Endothelial cell of umbilical vein (primary cell): ENCODE data around the gene DLG5. TPM values are rescaled to one million over a fixed set of nuclear protein-coding genes. Genes with fewer than 3 reads are reported as not detected.

Experiments used
- BruUV-seq: library from RNA; stranded (reverse); fragments of 400-500 nt; replicated peaks from 2 replicates; lab custom pipeline; 2021; lab: Mats Ljungman, UMichigan
- CTCF ChIA-PET: fragments of 300-600, 350-600 bp; sonication (Branson Sonifier 250); formaldehyde crosslinking; loops from one replicate; lab custom pipeline; 2021; ENCODE audit warnings: antibody characterized with exemption, inconsistent platforms; lab: Charles Lee
- POLR2A ChIA-PET: fragments of 300-600, 350-600 bp; sonication (Branson Sonifier 250); formaldehyde crosslinking; loops from one replicate; lab custom pipeline; 2021; ENCODE audit warnings: antibody characterized with exemption, inconsistent platforms; lab: Charles Lee
- DNase-seq: peaks from one replicate; pipeline ENCODE4 v3.0.0-alpha.2; 2011; ENCODE audit warnings: low read depth, low spot score
- FAIRE-seq: peaks from 2 replicates; lab custom pipeline; 2011; peaks lifted over from hg19 to GRCh38; lab: Jason Lieb, UNC
- H2AFZ ChIP-seq: 2 replicates; pipeline ENCODE4 v1.6.0; 2012; ENCODE audit warnings: low read depth, low read length, control low read depth, inconsistent platforms
- H3K27ac ChIP-seq: 2 replicates; pipeline ENCODE4 v1.5.1; 2011; ENCODE audit warnings: low read depth, mild to moderate bottlenecking, control low read depth, low read length, moderate library complexity; ENCODE audit not compliant: insufficient read depth
- H3K27me3 ChIP-seq, 2 experiments: 2 replicates each; pipeline versions ENCODE4 v1.6.0 to v1.6.1; 2011; ENCODE audit warnings: low read length in 2 of 2, mixed read lengths in 1 of 2; ENCODE audit not compliant: control insufficient read depth in 2 of 2, insufficient read depth in 2 of 2
- H3K36me3 ChIP-seq, 2 experiments: 2 replicates in 1 of 2; 3 replicates in 1 of 2; pipeline ENCODE4 v1.5.1; 2011; ENCODE audit warnings: low read length in 2 of 2, mild to moderate bottlenecking in 1 of 2, moderate library complexity in 1 of 2; ENCODE audit not compliant: control insufficient read depth in 2 of 2, insufficient read depth in 2 of 2; ENCODE audit errors: extremely low read depth in 1 of 2
- H3K4me1 ChIP-seq: 3 replicates; pipeline ENCODE4 v1.5.1; 2011; ENCODE audit warnings: mild to moderate bottlenecking, low read length; ENCODE audit not compliant: control insufficient read depth, insufficient read depth; ENCODE audit errors: extremely low read depth
- H3K4me2 ChIP-seq: 2 replicates; pipeline ENCODE4 v1.6.1; 2011; ENCODE audit warnings: low read length, control low read depth, mixed read lengths; ENCODE audit not compliant: insufficient read depth
- H3K4me3 ChIP-seq, 3 experiments: fragments of 200-600 bp in 1 of 3; sonication (generic), shearing (Covaris generic) in 1 of 3; replicated peaks in 1 of 3; 2 replicates each; pipeline ENCODE4 v1.5.1; 2011 to 2016; ENCODE audit warnings: control low read depth in 3 of 3, low read length in 3 of 3, mild to moderate bottlenecking in 2 of 3, inconsistent platforms in 1 of 3, low read depth in 1 of 3, moderate library complexity in 1 of 3; ENCODE audit not compliant: insufficient read depth in 1 of 3
- H3K79me2 ChIP-seq: 2 replicates; pipeline ENCODE4 v1.6.0; 2012; ENCODE audit warnings: low read length, inconsistent platforms; ENCODE audit not compliant: control insufficient read depth, insufficient read depth
- H3K9ac ChIP-seq: replicated peaks from 2 replicates; pipeline ENCODE3; 2011; ENCODE audit warnings: low read length, control low read depth; ENCODE audit not compliant: insufficient read depth; ENCODE audit errors: extremely low read depth
- H3K9me1 ChIP-seq: replicated peaks from 3 replicates; pipeline ENCODE4 v1.6.0; 2011; ENCODE audit warnings: mild to moderate bottlenecking, low read length; ENCODE audit not compliant: control insufficient read depth, insufficient read depth; ENCODE audit errors: extremely low read depth
- H3K9me3 ChIP-seq: replicated peaks from 2 replicates; pipeline ENCODE4 v1.5.1; 2012; ENCODE audit warnings: low read length, inconsistent platforms; ENCODE audit not compliant: control insufficient read depth, insufficient read depth
- H4K20me1 ChIP-seq: replicated peaks from 2 replicates; pipeline ENCODE3; 2011; ENCODE audit warnings: mild to moderate bottlenecking, low read length; ENCODE audit not compliant: control insufficient read depth, insufficient read depth; ENCODE audit errors: extremely low read depth
- CTCF ChIP-seq, 2 donors: IDR thresholded peaks; 1 replicate in 1 of 2; 2 replicates in 1 of 2; pipeline ENCODE4 v1.5.1; 2011; ENCODE audit warnings: low read length in 2 of 2, mild to moderate bottlenecking in 2 of 2, moderate library complexity in 2 of 2, control low read depth in 1 of 2, inconsistent platforms in 1 of 2, low read depth in 1 of 2; ENCODE audit not compliant: insufficient read depth in 1 of 2; ENCODE audit errors: extremely low read depth in 1 of 2
- EZH2 ChIP-seq: IDR thresholded peaks from 2 replicates; pipeline ENCODE4 v1.6.1; 2012; ENCODE audit warnings: borderline replicate concordance, low read depth, mild to moderate bottlenecking, moderate library complexity, low read length, inconsistent platforms; ENCODE audit not compliant: severe bottlenecking
- FOS ChIP-seq: IDR thresholded peaks from 2 replicates; pipeline ENCODE4 v1.6.1; 2011; ENCODE audit warnings: mild to moderate bottlenecking, low read length, moderate library complexity, borderline replicate concordance; ENCODE audit not compliant: insufficient read depth
- GATA2 ChIP-seq: IDR thresholded peaks from 2 replicates; pipeline ENCODE4 v1.7.0; 2011; ENCODE audit warnings: low read depth, mild to moderate bottlenecking, moderate library complexity, mixed read lengths, low read length; ENCODE audit not compliant: insufficient read length, insufficient read depth
- JUN ChIP-seq: IDR thresholded peaks from 2 replicates; pipeline ENCODE4 v1.6.1; 2011; ENCODE audit warnings: borderline replicate concordance, low read depth; ENCODE audit not compliant: insufficient read length, insufficient read depth
- MAX ChIP-seq: IDR thresholded peaks from 2 replicates; pipeline ENCODE4 v1.6.1; 2011; ENCODE audit not compliant: insufficient read depth, insufficient read length
- MYC ChIP-seq: IDR thresholded peaks from one replicate; pipeline ENCODE4 v1.6.1; 2011; ENCODE audit warnings: mild to moderate bottlenecking, low read depth, low read length
- POLR2A ChIP-seq: IDR thresholded peaks from 2 replicates; pipeline ENCODE4 v1.6.1; 2012; ENCODE audit warnings: low read depth, mild to moderate bottlenecking, control low read depth, low read length
- POLR2AphosphoS5 ChIP-seq: IDR thresholded peaks from 2 replicates; pipeline ENCODE4 v1.6.1; 2012; ENCODE audit warnings: low read depth, mild to moderate bottlenecking, control low read depth, low read length, moderate library complexity; ENCODE audit not compliant: insufficient read depth
- dilution Hi-C: fragments of 300-500 bp; cut with MboI; formaldehyde crosslinking; loops from one replicate; pipeline ENCODE4 v1.15.0; 2019; ENCODE audit warnings: low sequenced_read_pairs; ENCODE audit not compliant: extremely low pct_ligation_motif_present
- intact Hi-C: fragments of 100-400 bp; cut with micrococcal nuclease; formaldehyde crosslinking; loops from one replicate; pipeline ENCODE4 v1.10.0; 2022
- polyA plus RNA-seq, 4 experiments: library from polyadenylated mRNA; depleted of rRNA in 3 of 4; stranded (reverse) in 3 of 4; unstranded in 1 of 4; fragments of >200 nt; gene quantifications; 2 replicates each; pipeline versions ENCODE4 v1.2.1 to v1.2.3, GENCODE V29; 2011 to 2012; ENCODE audit warnings: missing spikeins in 1 of 4
- total RNA-seq: library from RNA; stranded (reverse); gene quantifications from 2 replicates; pipeline ENCODE4 v1.2.3, GENCODE V29; 2021

DLG5 gene
- total and polyA plus RNA-seq, 2 donors (not counting 3 experiments of a cell fraction or from before 2014, with no cell fraction given) = 12.3 to 24.9 TPM

DNA sequence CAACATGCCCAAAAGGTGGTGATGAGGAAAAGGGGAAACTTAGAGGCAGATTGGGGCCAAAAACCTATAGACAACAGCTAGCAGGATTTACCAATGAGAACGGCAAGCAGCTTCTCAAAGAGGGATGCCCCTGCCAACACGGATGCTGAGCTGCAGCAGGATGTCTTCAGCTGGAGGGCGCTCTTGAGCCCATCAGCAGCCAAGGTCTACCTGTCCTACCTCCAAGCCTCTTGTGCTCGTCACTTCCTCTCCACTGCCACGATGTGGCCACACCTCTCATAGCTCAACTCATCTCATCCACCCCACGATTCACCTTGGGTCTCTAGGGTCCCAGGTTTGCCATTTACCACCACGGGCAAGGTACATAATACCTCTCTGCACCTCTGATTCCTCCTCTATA lies 36.5 kb downstream of the DLG5 start:
- H3K9me1 ChIP-seq = no peaks in the 10 kb centered on the region
- H3K27me3 ChIP-seq = no peaks in the 10 kb centered on the region
- FAIRE-seq = no peak
- H3K9ac ChIP-seq = no peak overlapping the region
- dilution Hi-C loops (no loop called here), intact Hi-C loops (no loop called here)
- H3K4me1 ChIP-seq = no peaks in the 10 kb centered on the region
- no peak overlapping the region for H3K4me2 ChIP-seq
- H2AFZ ChIP-seq = no peak overlapping the region
- H3K79me2 ChIP-seq = no peaks in the 10 kb centered on the region
- H3K9me3 ChIP-seq = no peaks in the 10 kb centered on the region
- no peaks in the 10 kb centered on the region for H4K20me1 ChIP-seq
- POLR2A ChIA-PET = no interaction called here
- BruUV-seq = no TSS peak
- CTCF ChIA-PET = interaction anchor here (0.7 to 1.5 kb wide), 4 partner anchors 19 to 45 kb away, joined by 3 to 4 read pairs (median 4); no protein-coding TSS in a partner anchor
- TF ChIP-seq JUN = no peak
- no peak for TF ChIP-seq GATA2
- TF ChIP-seq CTCF (IDR thresholded peaks at IDR 0.05; ENCODE audit: extremely low read depth in 1 of 2, insufficient read depth in 1 of 2, low read depth in 1 of 2, low read length in 2 of 2) = no peak
- TF ChIP-seq MYC = no peak
- no peak for TF ChIP-seq FOS
- TF ChIP-seq MAX = no peak
- no peak for TF ChIP-seq POLR2AphosphoS5
- no peak for TF ChIP-seq EZH2
- no peak for TF ChIP-seq POLR2A
- no peak overlapping the region for H3K27ac ChIP-seq
- no peak overlapping the region for H3K4me3 ChIP-seq
- H3K36me3 ChIP-seq = no peaks in the 10 kb centered on the region
- no peak for DNase-seq
